Epithelial cell of esophagus (primary cell): ENCODE data around the gene SSBP3.
"Not testable (repeated sequence)": the region's sequence is repeated elsewhere in the genome, so short reads cannot be mapped to it uniquely, and the experiment has no call there.

Source experiments
- DNase-seq: peaks from one replicate; pipeline ENCODE4 v3.0.0; 2010; ENCODE audit warnings: low read depth
- H3K4me3 ChIP-seq: 2 replicates; pipeline ENCODE4 v1.5.1; 2011; ENCODE audit warnings: mild to moderate bottlenecking, low read length, control low read depth
- CTCF ChIP-seq: IDR thresholded peaks from 2 replicates; pipeline ENCODE4 v1.5.1; 2011; ENCODE audit warnings: low read depth, mild to moderate bottlenecking, low read length, control low read depth, inconsistent platforms; ENCODE audit not compliant: insufficient read depth; ENCODE audit errors: missing control alignments

SSBP3 gene

GRCh38 chr1:54234284-54234683 is 171.9 kb downstream of the SSBP3 start:
- DNase-seq, result no peak

GRCh38 chr1:54233196-54233595 is 173.0 kb downstream of the SSBP3 start:
- not testable (repeated sequence) for H3K4me3 ChIP-seq, DNase-seq

More at GRCh38 chr1:54234284-54234683, 171.9 kb downstream of the SSBP3 start:
- no peak for TF ChIP-seq CTCF
- H3K4me3 ChIP-seq, result no peak overlapping the region

GRCh38 chr1:54230507-54231339 is 175.5 kb downstream of the SSBP3 start:
- DNase-seq, result no peak
- no peak overlapping the region for H3K4me3 ChIP-seq
- no peak for TF ChIP-seq CTCF

- DNase-seq, result peak; percentile 46
- no peak overlapping the region for H3K4me3 ChIP-seq
- TF ChIP-seq CTCF, result no peak
Observed at GRCh38 chr1:54229281-54229891, 176.8 kb downstream of the SSBP3 start.

- TF ChIP-seq CTCF, result no peak
- DNase-seq, result no peak
- H3K4me3 ChIP-seq, result no peak overlapping the region
Observed at GRCh38 chr1:54228638-54229079, 177.5 kb downstream of the SSBP3 start.

GRCh38 chr1:54227891-54228310 is 178.3 kb downstream of the SSBP3 start:
- TF ChIP-seq CTCF, result no peak
- no peak overlapping the region for H3K4me3 ChIP-seq
- DNase-seq, result no peak

- no peak for TF ChIP-seq CTCF
- peak; percentile 41 for DNase-seq
- no peak overlapping the region for H3K4me3 ChIP-seq
Observed at GRCh38 chr1:54227091-54227602, 179.0 kb downstream of the SSBP3 start.
